SJCRH30 (cell line): ENCODE data around the gene TOMM70. TPM values are rescaled to one million over a fixed set of nuclear protein-coding genes. Genes with fewer than 3 reads are reported as not detected.

Experiments
- DNase-seq, 2 experiments: peaks; one replicate each; pipeline ENCODE4 v3.0.0-alpha.2; 2015 to 2020
- H3K27ac ChIP-seq: fragments of 250-450 bp; sonication (Bioruptor Pico); 2 replicates; pipeline ENCODE4 v1.5.1; 2020; ENCODE audit warnings: mild to moderate bottlenecking, moderate library complexity
- H3K27me3 ChIP-seq: fragments of 250-450 bp; sonication (Bioruptor Pico); 2 replicates; pipeline ENCODE4 v1.5.1; 2020; ENCODE audit warnings: mild to moderate bottlenecking, moderate library complexity
- H3K36me3 ChIP-seq: fragments of 250-450 bp; sonication (Bioruptor Pico); 2 replicates; pipeline ENCODE4 v1.5.1; 2020; ENCODE audit warnings: mild to moderate bottlenecking, moderate library complexity
- H3K4me1 ChIP-seq: fragments of 250-450 bp; sonication (Bioruptor Pico); 2 replicates; pipeline ENCODE4 v1.5.1; 2020; ENCODE audit warnings: mild to moderate bottlenecking, moderate library complexity
- H3K4me3 ChIP-seq: fragments of 250-450 bp; sonication (Bioruptor Pico); 2 replicates; pipeline ENCODE4 v1.5.1; 2020; ENCODE audit warnings: mild to moderate bottlenecking, moderate library complexity
- H3K9me3 ChIP-seq: fragments of 250-450 bp; sonication (Bioruptor Pico); replicated peaks from 2 replicates; pipeline ENCODE4 v1.5.1; 2020; ENCODE audit warnings: mild to moderate bottlenecking, moderate library complexity
- total RNA-seq: library from RNA; depleted of rRNA; stranded (reverse); fragments of >200 nt; shearing (Covaris generic); gene quantifications from 2 replicates; pipeline ENCODE4 v1.2.3, GENCODE V29; 2014

The TOMM70 gene
- total RNA-seq, 1 experiment from 2014 or later: 120 TPM

- H3K4me1 ChIP-seq: peaks cover 17% of the 10 kb centered on the region
- no peaks in the 10 kb centered on the region; the same call in 1 of the 2 replicates for H3K9me3 ChIP-seq
- peak in 1 of 2 experiments; percentile 39 for DNase-seq
- H3K36me3 ChIP-seq: no peaks in the 10 kb centered on the region
- H3K4me3 ChIP-seq: no peak overlapping the region
- no peaks in the 10 kb centered on the region for H3K27me3 ChIP-seq
- H3K27ac ChIP-seq: no peak overlapping the region
These were observed 22.7 kb upstream of the TOMM70 start for GRCh38 chr3:100423611-100424010.

GRCh38 chr3:100420885-100421284 is 20.0 kb upstream of the TOMM70 start:
- Histone ChIP-seq H3K36me3 (no peaks in the 10 kb centered on the region), H3K9me3 (no peaks in the 10 kb centered on the region; the same call in 1 of the 2 replicates), H3K4me3 (no peak overlapping the region), H3K4me1 (peaks cover 10% of the 10 kb centered on the region), H3K27me3 (no peaks in the 10 kb centered on the region), H3K27ac (no peak overlapping the region)
- DNase-seq: no peak

DNA sequence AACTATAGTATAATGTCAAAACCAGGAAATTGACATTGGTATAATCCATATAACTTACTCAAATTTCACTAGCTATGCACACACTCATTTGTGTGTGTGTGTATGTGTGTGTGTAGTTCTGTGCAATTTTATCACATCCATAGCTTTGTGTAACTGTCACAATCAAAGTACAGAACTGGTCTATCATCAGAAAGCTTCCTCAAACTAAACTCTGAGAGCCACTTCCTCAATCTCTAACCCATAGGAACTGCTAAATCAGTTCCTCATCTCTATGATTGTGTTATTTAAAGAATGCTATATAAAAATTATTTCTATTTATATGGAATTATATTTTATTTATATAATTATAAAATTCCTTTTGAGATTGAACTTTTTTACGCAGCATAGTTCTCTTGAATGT is 18.5 kb upstream of the TOMM70 start:
- Histone ChIP-seq H3K4me3 (no peak overlapping the region), H3K27me3 (no peaks in the 10 kb centered on the region), H3K9me3 (no peaks in the 10 kb centered on the region; the same call in 1 of the 2 replicates), H3K36me3 (no peaks in the 10 kb centered on the region), H3K4me1 (no peaks in the 10 kb centered on the region), H3K27ac (no peak overlapping the region)
- no peak for DNase-seq

DNA sequence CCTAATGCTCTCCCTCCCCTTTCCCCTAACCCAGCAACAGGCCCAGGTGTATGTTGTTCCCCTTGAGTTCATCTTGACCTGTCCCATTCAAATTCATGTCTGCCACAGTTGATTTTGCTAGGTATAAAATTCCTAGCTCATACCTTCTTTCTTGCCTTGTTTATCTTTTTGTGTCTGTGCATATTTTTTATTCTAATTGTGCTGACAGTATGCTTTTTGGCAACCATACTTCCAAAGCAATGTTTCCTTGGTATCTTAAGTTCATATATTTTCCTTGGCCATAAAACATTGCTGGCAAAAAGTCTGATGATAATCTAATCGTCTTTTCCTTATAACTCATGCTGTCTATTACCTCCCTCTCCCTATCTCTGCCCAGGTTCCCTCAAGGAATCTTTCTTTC is 16.0 kb upstream of the TOMM70 start:
- no peak overlapping the region for H3K27ac ChIP-seq
- no peak for DNase-seq
- H3K9me3 ChIP-seq: no peaks in the 10 kb centered on the region; the same call in 1 of the 2 replicates
- H3K4me1 ChIP-seq: no peaks in the 10 kb centered on the region
- no peaks in the 10 kb centered on the region for H3K27me3 ChIP-seq
- H3K36me3 ChIP-seq: no peaks in the 10 kb centered on the region; the same call in 1 of the 2 replicates
- no peak overlapping the region for H3K4me3 ChIP-seq

GRCh38 chr3:100416176-100416575 is 15.3 kb upstream of the TOMM70 start:
- H3K4me3 ChIP-seq: no peak overlapping the region
- no peaks in the 10 kb centered on the region for H3K4me1 ChIP-seq
- H3K9me3 ChIP-seq: no peaks in the 10 kb centered on the region; the same call in 1 of the 2 replicates
- DNase-seq: no peak
- H3K27ac ChIP-seq: no peak overlapping the region
- no peaks in the 10 kb centered on the region for H3K27me3 ChIP-seq
- H3K36me3 ChIP-seq: peaks cover 3% of the 10 kb centered on the region

DNA sequence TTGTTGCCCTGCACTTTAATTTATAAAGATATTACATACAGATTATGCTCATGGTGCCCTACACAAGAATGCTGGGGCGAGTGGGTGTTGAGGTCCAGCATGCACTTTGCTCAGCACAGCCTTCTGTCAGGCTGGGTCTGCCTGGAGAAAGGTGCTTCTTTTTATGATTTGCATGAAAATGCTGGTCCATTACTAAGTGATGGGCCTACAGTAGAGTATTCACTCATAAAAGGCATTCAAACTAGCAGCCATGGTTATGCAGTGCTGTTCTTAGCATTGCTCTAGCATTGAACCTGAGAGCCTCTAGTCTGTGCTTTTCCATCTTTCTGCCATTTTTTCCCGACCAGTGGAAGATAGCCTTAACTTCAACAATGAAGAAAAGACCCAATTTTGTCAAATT is 12.7 kb upstream of the TOMM70 start:
- no peaks in the 10 kb centered on the region; the same call in 1 of the 2 replicates for H3K9me3 ChIP-seq
- no peak overlapping the region for H3K27ac ChIP-seq
- no peaks in the 10 kb centered on the region for H3K27me3 ChIP-seq
- no peak for DNase-seq
- H3K4me3 ChIP-seq: no peak overlapping the region
- peaks cover 3% of the 10 kb centered on the region for H3K36me3 ChIP-seq
- H3K4me1 ChIP-seq: no peaks in the 10 kb centered on the region

GRCh38 chr3:100412912-100413590 is 12.2 kb upstream of the TOMM70 start:
- H3K9me3 ChIP-seq: no peaks in the 10 kb centered on the region; the same call in none of the 2 replicates
- no peak overlapping the region for H3K4me3 ChIP-seq
- peaks cover 3% of the 10 kb centered on the region for H3K36me3 ChIP-seq
- H3K27me3 ChIP-seq: no peaks in the 10 kb centered on the region
- H3K4me1 ChIP-seq: no peaks in the 10 kb centered on the region
- no peak overlapping the region for H3K27ac ChIP-seq
- DNase-seq: peak; percentile 66 to 73

DNA sequence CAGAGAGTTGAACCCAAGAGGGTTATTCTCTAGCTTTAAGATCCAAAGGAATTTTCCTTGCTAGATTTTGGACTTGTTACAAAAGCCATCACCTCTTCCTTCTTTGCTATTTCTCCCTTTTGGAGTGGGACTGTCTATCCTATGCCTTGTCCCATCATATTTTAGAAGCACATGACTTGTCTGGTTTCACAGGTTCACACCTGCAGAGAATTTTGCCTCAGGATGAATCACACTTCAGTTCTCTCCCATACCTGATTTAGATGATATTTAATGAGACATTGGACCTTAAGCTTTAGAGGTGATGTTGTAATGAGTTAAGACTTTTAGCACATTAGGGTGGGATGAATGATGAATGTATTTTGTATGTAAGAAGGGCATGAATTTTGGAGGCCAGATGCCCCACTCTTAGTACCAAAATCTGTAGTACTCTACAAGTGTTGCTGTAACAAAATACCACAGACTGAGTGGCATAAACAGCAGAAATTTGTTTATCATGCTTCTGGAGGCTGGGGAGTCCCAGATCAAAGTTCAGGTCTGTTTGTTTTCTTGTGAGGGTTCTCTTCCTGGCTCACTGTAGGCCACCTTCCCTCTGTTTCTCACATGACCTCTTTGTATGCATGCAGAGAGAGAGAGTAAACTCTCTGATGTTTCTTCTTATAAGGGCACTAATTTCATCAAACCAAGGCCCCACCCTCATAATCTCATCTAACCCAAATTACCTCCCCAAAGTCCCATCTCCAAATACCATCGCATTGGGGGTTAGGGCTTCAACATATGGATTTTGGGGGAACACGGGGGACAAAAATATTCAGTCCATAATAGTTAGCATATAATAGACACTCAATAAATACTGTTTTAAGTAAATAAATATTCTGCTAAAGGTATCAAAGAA is 10.4 kb upstream of the TOMM70 start:
- Histone ChIP-seq H3K4me3 (no peak overlapping the region), H3K9me3 (peaks cover 13% of the 10 kb centered on the region), H3K4me1 (no peaks in the 10 kb centered on the region), H3K27ac (no peak overlapping the region), H3K27me3 (no peaks in the 10 kb centered on the region), H3K36me3 (peaks cover 8% of the 10 kb centered on the region)
- DNase-seq: no peak

DNA sequence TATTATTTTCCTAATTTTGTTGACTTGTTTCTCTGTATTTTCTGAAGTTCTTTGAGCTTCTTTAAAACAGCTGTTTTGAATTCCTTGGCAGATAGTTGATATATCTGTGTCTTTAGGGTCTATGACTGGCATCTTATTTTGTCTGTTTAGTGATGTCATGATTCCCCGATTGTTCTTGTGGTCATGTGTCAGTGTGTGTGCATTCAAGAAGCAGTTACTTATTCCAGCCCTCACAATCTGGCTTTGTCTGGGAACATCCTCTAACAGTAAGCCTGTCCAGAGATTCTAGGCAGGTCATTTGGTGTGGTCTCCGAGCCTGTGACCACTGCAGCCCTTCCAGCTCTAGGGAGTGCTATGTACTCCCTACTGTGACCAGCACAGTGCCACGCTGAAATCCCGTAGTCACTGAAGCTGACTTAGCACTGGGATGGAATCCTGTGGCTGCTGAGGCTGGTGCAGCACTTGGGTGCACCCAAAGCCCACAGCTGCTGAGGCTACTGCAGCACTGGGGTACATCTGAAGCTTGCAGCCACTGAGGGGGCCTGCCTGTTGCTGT is 7.2 kb upstream of the TOMM70 start:
- Histone ChIP-seq H3K4me3 (no peak overlapping the region), H3K36me3 (peaks cover 8% of the 10 kb centered on the region), H3K4me1 (no peaks in the 10 kb centered on the region), H3K27ac (no peak overlapping the region), H3K9me3 (peaks cover 13% of the 10 kb centered on the region), H3K27me3 (no peaks in the 10 kb centered on the region)
- no peak for DNase-seq

DNA sequence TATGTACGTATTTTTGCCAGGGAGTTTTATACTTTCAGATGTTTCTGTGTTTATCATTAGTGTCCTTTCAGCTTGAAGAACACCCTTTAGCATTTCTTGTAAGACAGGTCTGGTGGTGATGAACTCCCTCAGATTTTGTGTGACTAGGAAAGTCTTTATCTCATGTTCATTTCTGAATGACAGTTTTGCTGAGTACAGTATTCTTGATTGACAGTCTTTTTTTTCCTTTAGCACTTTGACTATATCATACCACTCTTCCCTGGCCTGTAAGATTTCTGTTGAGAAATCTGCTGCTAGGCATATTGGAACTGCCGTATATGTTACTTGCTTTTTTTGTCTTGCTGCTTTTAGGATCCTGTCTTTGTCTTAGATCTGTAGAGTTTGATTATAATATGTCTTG is 6.3 kb upstream of the TOMM70 start:
- no peak for DNase-seq
- H3K4me1 ChIP-seq: no peaks in the 10 kb centered on the region
- peaks cover 13% of the 10 kb centered on the region for H3K9me3 ChIP-seq
- no peaks in the 10 kb centered on the region for H3K27me3 ChIP-seq
- no peak overlapping the region for H3K4me3 ChIP-seq
- H3K27ac ChIP-seq: no peak overlapping the region
- H3K36me3 ChIP-seq: peaks cover 8% of the 10 kb centered on the region

GRCh38 chr3:100404250-100404548 is 3.3 kb upstream of the TOMM70 start:
- Histone ChIP-seq H3K4me1 (no peaks in the 10 kb centered on the region), H3K9me3 (peaks cover 13% of the 10 kb centered on the region), H3K27ac (no peak overlapping the region), H3K36me3 (0 out of 2 replicates have a peak, but pooled peaks cover 6% of the 10 kb centered on the region), H3K27me3 (no peaks in the 10 kb centered on the region), H3K4me3 (no peak overlapping the region)
- no peak for DNase-seq

DNA sequence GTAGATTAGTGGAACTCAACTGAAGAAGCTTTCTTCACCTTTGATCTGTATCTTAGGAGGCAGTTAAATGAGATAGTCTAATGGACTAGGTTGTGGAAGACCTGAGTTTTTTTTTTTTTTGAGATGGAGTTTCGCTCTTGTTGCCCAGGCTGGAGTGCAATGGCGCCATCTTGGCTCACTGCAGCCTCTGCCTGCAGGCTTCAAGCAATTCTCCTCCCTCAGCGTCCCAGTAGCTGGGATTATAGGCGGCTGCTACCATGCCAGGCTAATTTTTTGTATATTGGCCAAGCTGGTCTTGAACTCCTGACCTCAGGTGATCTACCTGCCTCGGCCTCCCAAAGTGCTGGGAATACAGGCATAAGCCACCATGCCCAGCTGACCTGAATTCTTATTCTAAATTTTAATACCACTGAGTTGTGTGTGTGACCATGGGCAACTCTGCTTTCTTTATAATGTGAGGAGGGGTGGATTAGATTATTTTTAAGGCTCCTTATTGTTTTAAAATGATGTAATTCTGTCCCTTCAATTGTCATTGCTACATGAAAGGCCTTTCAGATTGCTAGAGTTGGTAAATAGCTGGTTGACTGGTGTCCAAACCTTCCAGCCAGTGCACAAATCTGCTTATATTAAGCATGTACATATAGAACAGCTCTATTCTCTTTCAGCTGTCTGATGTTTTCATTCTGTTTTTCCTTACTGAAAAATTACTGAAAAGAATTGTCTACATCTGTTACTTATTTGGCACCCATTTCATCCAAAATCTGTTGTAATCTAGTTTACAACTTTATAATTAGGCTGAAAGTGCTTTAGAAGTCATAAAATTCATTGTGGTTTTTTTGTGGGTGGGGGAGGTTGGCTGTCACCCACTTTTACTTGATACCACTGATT is 2.7 kb upstream of the TOMM70 start:
- H3K9me3 ChIP-seq: peaks cover 13% of the 10 kb centered on the region
- no peaks in the 10 kb centered on the region for H3K4me1 ChIP-seq
- no peaks in the 10 kb centered on the region for H3K27me3 ChIP-seq
- H3K36me3 ChIP-seq: 0 out of 2 replicates have a peak, but pooled peaks cover 6% of the 10 kb centered on the region
- peak; percentile 36 to 39 for DNase-seq
- no peak overlapping the region; the same call in 1 of the 2 replicates for H3K27ac ChIP-seq
- H3K4me3 ChIP-seq: peak overlapping the region; percentile 78

DNA sequence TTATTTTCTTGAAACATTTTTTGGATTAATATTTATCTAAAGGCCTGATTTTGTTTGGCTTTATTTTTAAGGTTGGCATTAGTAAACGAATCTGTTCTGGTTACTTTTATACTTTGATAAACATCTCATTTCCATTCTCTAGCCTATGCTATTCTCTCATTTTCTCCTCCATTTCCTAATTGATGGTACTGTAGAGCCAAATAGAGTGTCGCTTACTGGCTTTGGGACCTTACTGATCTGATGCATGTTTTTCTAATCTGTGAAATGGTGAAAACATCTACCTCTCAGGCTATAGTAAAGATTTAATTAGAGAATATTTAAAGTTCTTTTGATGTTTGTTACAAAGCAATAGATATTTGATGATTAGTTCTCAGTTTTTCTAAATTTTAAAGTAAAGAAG is 2.0 kb upstream of the TOMM70 start:
- peak in 1 of 2 experiments; percentile 41 for DNase-seq
- Histone ChIP-seq H3K27me3 (no peaks in the 10 kb centered on the region), H3K4me1 (no peaks in the 10 kb centered on the region), H3K36me3 (peaks cover 8% of the 10 kb centered on the region; the same call in 1 of the 2 replicates), H3K27ac (peak overlapping the region; percentile 93; the same call in 1 of the 2 replicates), H3K9me3 (peaks cover 12% of the 10 kb centered on the region), H3K4me3 (peak overlapping the region; percentile 78)

- H3K27ac ChIP-seq: peak overlapping the region; percentile 93
These were observed 1.4 kb upstream of the TOMM70 start for GRCh38 chr3:100402256-100402655.

More at GRCh38 chr3:100402256-100402655, 1.4 kb upstream of the TOMM70 start:
- Histone ChIP-seq H3K36me3 (peaks cover 6% of the 10 kb centered on the region; the same call in 1 of the 2 replicates), H3K9me3 (peaks cover 5% of the 10 kb centered on the region), H3K4me1 (no peaks in the 10 kb centered on the region), H3K4me3 (peak overlapping the region; percentile 78), H3K27me3 (no peaks in the 10 kb centered on the region)
- peak; percentile 37 to 77 for DNase-seq
